ENCODE data around the gene PSG2.
"Not testable (repeated sequence)": the region's sequence is repeated elsewhere in the genome, so short reads cannot be mapped to it uniquely, and the experiment has no call there.

DNA sequence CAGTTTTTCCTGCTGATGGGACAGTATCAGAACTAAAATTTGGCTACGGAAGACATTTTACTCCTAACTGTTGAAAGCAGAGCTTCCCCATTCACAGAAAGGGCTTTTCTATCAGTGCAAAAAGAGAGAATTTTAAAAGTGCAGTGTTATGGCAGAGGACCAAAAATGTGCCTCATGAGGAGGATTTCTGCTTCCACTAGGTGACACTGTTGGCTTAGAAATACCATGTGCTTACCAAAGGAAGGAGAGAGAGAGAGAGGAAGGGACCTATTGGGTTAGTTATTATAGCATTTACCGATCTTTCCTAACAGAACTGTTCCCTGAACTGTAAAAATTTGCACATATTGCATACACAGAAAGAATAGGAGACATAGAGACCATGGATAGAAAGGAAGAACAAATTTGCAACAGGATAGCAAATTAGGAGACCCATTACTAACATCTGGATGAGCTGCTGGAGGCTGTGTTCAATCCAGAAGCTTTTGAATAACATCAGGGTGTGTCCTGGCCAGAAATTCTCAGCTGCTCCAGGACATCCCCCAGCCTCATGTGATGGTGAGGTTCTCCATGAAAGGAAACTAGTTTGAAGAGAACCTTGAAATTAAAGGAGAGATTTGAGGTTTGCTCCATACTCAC is 21.8 kb upstream of the PSG2 start:
- TF ChIP-seq, protein P1, sequence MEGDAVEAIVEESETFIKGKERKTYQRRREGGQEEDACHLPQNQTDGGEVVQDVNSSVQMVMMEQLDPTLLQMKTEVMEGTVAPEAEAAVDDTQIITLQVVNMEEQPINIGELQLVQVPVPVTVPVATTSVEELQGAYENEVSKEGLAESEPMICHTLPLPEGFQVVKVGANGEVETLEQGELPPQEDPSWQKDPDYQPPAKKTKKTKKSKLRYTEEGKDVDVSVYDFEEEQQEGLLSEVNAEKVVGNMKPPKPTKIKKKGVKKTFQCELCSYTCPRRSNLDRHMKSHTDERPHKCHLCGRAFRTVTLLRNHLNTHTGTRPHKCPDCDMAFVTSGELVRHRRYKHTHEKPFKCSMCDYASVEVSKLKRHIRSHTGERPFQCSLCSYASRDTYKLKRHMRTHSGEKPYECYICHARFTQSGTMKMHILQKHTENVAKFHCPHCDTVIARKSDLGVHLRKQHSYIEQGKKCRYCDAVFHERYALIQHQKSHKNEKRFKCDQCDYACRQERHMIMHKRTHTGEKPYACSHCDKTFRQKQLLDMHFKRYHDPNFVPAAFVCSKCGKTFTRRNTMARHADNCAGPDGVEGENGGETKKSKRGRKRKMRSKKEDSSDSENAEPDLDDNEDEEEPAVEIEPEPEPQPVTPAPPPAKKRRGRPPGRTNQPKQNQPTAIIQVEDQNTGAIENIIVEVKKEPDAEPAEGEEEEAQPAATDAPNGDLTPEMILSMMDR (conservative IDR thresholded peaks at IDR 0.05; ENCODE audit: low read length), result peak; percentile 53
- not testable (repeated sequence) for TF ChIP-seq EZH2phosphoT487 (IDR thresholded peaks at IDR 0.05; ENCODE audit: borderline replicate concordance)

All from Loucy (cell line).